Transverse colon (tissue), 4 donors: Measurements from ENCODE around the gene MLH3. TPM values are rescaled to one million over a fixed set of nuclear protein-coding genes. Genes with fewer than 3 reads are reported as not detected.

Experiments
- DNase-seq: peaks from one replicate; pipeline ENCODE4 v3.0.0-alpha.2; 2019
- H3K27ac ChIP-seq, 4 donors: fragments of 200-600 bp; sonication (generic); 2 replicates each; pipeline ENCODE4 v1.5.1; 2016 to 2018; ENCODE audit warnings: inconsistent platforms in 4 of 4
- H3K27me3 ChIP-seq: fragments of 200-600 bp; sonication (generic); 2 replicates; pipeline ENCODE4 v1.5.1; 2017; ENCODE audit warnings: inconsistent platforms
- H3K36me3 ChIP-seq, 4 donors: fragments of 200-600 bp; sonication (generic); 2 replicates each; pipeline ENCODE4 v1.5.1; 2017 to 2019; ENCODE audit warnings: inconsistent platforms in 4 of 4
- H3K4me1 ChIP-seq, 4 donors: fragments of 200-600 bp; sonication (generic); 2 replicates each; pipeline ENCODE4 v1.5.1; 2017 to 2020; ENCODE audit warnings: inconsistent platforms in 4 of 4
- H3K4me3 ChIP-seq, 4 donors: fragments of 200-600 bp; sonication (generic); 1 replicate in 1 of 4; 2 replicates in 3 of 4; pipeline versions ENCODE4 v1.5.1 to v1.6.1; 2017 to 2019; ENCODE audit warnings: inconsistent platforms in 4 of 4
- H3K9me3 ChIP-seq, 2 donors: fragments of 200-600 bp; sonication (generic); 2 replicates each; pipeline ENCODE4 v1.5.1; 2017 to 2019; ENCODE audit warnings: inconsistent platforms in 2 of 2
- EP300 ChIP-seq: sonication (generic); formaldehyde crosslinking; IDR thresholded peaks from one replicate; pipeline ENCODE4 v1.6.1; 2017; ENCODE audit warnings: antibody characterized with exemption, low read depth
- POLR2A ChIP-seq: fragments of 450-650 bp; IDR thresholded peaks from one replicate; pipeline ENCODE4 v1.6.1; 2016; ENCODE audit warnings: antibody characterized with exemption, mild to moderate bottlenecking, moderate library complexity
- POLR2AphosphoS5 ChIP-seq, 3 donors: sonication (generic); formaldehyde crosslinking; IDR thresholded peaks; one replicate each; pipeline ENCODE4 v1.6.1; 2016; ENCODE audit warnings: antibody characterized with exemption in 3 of 3
- WGBS, 2 donors: methylation state at CpG; one replicate each; pipeline ENCODE4 v1.1.5; 2018; ENCODE audit warnings: low coverage in 1 of 2; 5-methylcytosine and 5-hydroxymethylcytosine counted together
- in situ Hi-C, 4 donors: fragments of 200-750 bp; cut with MboI; loops; one replicate each; pipeline versions ENCODE4 v1.15.0 to v1.15.1; 2017; ENCODE audit warnings: low sequenced_read_pairs in 3 of 4, low pct_ligation_motif_present in 1 of 4, low pct_unique_long_range_greater_than_20kb in 1 of 4
- intact Hi-C: fragments of 100-400 bp; cut with DNase I; formaldehyde crosslinking; loops from one replicate; pipeline ENCODE4 v1.15.1; 2023; ENCODE audit warnings: low total_unique reads
- total RNA-seq, 4 donors: library from RNA; depleted of rRNA; stranded (reverse); fragments of >200 nt; gene quantifications; one replicate each; pipeline ENCODE4 v1.1.0, GENCODE V29; 2016
- TF ChIP-seq, protein P1 (sequence below), 5 experiments: fragments of 200-600 bp in 3 of 5; fragments of 450-650 bp in 2 of 5; sonication (generic) in 3 of 5; IDR thresholded peaks; 1 replicate in 2 of 5; 2 replicates in 3 of 5; pipeline ENCODE4 v1.5.1; 2016 to 2017; ENCODE audit warnings: antibody characterized with exemption in 5 of 5, inconsistent platforms in 3 of 5, mild to moderate bottlenecking in 2 of 5, moderate library complexity in 1 of 5

MLH3 gene
- total RNA-seq, 4 donors from 2014 or later: 24.5 to 58.3 (median 42.5) TPM

DNA sequence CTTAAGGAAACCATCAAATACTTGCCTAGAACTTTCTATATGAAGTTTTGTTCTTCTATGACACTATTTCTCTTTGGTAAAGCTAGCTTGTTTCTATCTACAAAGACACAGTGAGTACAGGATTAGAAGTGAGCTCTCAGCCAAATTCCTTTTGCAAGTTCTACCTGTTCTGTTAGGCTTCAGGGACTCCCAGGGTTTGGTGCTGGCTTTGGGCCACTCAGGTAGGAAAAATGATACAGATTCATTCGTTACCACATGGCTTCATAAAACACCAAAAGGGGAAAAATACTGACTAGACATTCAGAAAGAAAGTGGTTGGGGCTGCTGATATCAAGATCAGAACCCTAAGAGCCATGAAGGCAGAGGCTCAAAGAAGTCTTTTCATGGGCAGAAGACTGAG lies 32.0 kb upstream of the MLH3 start:
- WGBS, 2 donors: 90% methylated on average over 1 of the region's 1 CpG; no CpG with 5 or more reads in 1 of the 2 donors
- in situ Hi-C loops: loop anchor here in 3 of 4 donors (10.0 to 25.0 kb wide), 3 partner anchors 128 to 146 kb away; partner anchors contain the start of gene PGF (in 1 of the 3)
- H3K27ac ChIP-seq: no peak overlapping the region

DNA sequence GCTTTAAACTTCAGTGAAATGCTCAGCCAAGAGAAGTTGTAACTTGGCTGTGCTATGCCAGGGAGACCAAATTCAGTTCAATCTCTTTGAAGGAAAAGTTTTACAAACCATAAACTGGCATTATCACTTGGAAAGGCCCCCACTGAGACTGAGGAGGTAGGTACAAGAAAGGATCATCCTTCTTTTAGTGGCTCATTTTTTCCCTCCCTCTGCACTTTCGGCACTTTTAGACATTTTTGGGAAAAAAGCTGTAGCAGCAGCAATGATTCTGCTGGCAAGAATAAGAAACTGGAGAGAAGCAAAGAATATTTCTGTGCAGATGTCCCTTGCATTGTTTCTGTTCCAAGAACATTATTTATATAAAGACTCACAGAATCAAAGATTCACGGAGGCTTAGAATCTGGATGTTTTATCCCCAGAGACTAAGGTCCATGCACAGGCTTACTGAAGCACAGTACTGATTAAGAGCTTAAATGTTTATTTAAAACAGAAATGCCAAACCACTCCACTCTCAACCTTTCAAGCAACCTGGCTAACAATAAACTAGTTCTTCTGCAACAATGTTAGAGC lies 30.5 kb upstream of the MLH3 start:
- WGBS, 2 donors: 65 to 67% methylated on average over 2 of the region's 2 CpGs
- intact Hi-C loops: no loop called here
- H3K4me1 ChIP-seq: peaks cover 0 to 11% (median 0%) of the 10 kb centered on the region in 4 donors
- H3K9me3 ChIP-seq: no peaks in the 10 kb centered on the region
- no peak for DNase-seq
- no peak overlapping the region for H3K4me3 ChIP-seq
- no peaks in the 10 kb centered on the region for H3K27me3 ChIP-seq
- peaks cover 0 to 26% (median 3%) of the 10 kb centered on the region in 4 donors for H3K36me3 ChIP-seq
- TF ChIP-seq POLR2AphosphoS5 (IDR thresholded peaks at IDR 0.05) (no peak), EP300 (no peak), POLR2A (no peak)
- TF ChIP-seq, protein P1, sequence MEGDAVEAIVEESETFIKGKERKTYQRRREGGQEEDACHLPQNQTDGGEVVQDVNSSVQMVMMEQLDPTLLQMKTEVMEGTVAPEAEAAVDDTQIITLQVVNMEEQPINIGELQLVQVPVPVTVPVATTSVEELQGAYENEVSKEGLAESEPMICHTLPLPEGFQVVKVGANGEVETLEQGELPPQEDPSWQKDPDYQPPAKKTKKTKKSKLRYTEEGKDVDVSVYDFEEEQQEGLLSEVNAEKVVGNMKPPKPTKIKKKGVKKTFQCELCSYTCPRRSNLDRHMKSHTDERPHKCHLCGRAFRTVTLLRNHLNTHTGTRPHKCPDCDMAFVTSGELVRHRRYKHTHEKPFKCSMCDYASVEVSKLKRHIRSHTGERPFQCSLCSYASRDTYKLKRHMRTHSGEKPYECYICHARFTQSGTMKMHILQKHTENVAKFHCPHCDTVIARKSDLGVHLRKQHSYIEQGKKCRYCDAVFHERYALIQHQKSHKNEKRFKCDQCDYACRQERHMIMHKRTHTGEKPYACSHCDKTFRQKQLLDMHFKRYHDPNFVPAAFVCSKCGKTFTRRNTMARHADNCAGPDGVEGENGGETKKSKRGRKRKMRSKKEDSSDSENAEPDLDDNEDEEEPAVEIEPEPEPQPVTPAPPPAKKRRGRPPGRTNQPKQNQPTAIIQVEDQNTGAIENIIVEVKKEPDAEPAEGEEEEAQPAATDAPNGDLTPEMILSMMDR (IDR thresholded peaks at IDR 0.05): no peak
- in situ Hi-C loops: loop anchor here in 3 of 4 donors (10.0 to 25.0 kb wide), 3 partner anchors 127 to 144 kb away; partner anchors contain the start of gene PGF (in 1 of the 3)
- H3K27ac ChIP-seq: peak overlapping the region; percentile 7 to 54 (median 36)

More for the DNA sequence above, 32.0 kb upstream of the MLH3 start:
- peaks cover 0 to 11% (median 0%) of the 10 kb centered on the region in 4 donors for H3K4me1 ChIP-seq
- H3K4me3 ChIP-seq: no peak overlapping the region
- intact Hi-C loops: no loop called here
- no peak for DNase-seq
- no peaks in the 10 kb centered on the region for H3K27me3 ChIP-seq
- H3K36me3 ChIP-seq: peaks cover 0 to 41% (median 11%) of the 10 kb centered on the region in 4 donors
- TF ChIP-seq POLR2AphosphoS5 (IDR thresholded peaks at IDR 0.05) (no peak), EP300 (no peak), POLR2A (no peak)
- TF ChIP-seq, protein P1 (IDR thresholded peaks at IDR 0.05): no peak
- no peaks in the 10 kb centered on the region for H3K9me3 ChIP-seq

DNA sequence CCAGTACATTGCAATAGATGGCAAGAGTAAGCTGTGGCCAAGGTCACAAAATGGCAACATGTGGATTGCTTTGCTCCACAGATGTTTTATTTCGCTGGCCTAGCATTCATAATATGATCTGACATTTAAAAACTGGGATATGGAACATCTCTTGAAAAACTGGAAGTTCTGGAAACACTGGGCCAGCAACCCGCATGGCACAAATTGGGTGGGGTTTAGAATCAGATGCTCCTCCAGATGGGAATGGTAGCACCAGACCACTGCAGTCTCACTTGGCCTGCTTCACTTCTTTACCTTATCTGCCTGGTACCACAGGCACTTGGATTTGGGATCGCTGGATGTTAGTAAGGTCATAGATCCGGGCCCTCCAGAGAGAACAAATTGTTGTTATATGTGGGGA lies 28.3 kb upstream of the MLH3 start:
- Histone ChIP-seq H3K27ac (no peak overlapping the region), H3K36me3 (peaks cover 0 to 7% (median 0%) of the 10 kb centered on the region in 4 donors), H3K4me1 (peaks cover 0 to 11% (median 0%) of the 10 kb centered on the region in 4 donors), H3K4me3 (no peak overlapping the region), H3K27me3 (no peaks in the 10 kb centered on the region), H3K9me3 (no peaks in the 10 kb centered on the region)
- WGBS, 2 donors: 58 to 91% methylated on average over 4 of the region's 4 CpGs
- in situ Hi-C loops (loop anchor here in 2 of 4 donors (10.0 to 25.0 kb wide), 2 partner anchors 135 to 142 kb away; no protein-coding TSS in a partner anchor), intact Hi-C loops (no loop called here)
- TF ChIP-seq EP300 (no peak), POLR2A (no peak), POLR2AphosphoS5 (IDR thresholded peaks at IDR 0.05) (no peak)
- TF ChIP-seq, protein P1 (IDR thresholded peaks at IDR 0.05): no peak
- DNase-seq: no peak

DNA sequence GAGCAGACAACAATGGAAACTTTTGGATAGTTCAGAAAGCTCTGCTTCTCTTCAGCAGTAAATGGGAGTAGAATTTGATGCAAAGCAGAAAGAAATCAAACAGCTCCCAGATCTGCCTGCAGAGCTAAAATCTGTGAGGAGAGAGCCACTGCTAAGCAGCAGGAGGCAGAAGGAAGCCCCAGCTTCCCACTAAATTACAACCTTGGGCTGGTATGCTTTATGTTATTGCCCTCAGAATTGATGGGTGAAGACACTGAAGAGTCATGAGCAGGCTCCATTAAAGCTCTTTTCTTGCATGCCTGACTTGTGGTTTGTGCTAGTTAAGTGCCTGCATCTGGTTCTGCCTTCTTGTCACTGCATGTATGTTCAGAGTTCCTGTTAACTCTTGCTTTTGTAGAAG lies 26.5 kb upstream of the MLH3 start:
- Histone ChIP-seq H3K9me3 (no peaks in the 10 kb centered on the region), H3K4me3 (no peak overlapping the region), H3K4me1 (peaks cover 0 to 11% (median 0%) of the 10 kb centered on the region in 4 donors), H3K27ac (peak overlapping the region in 1 of 4 donors; percentile 4), H3K27me3 (no peaks in the 10 kb centered on the region), H3K36me3 (peaks cover 0 to 1% (median 0%) of the 10 kb centered on the region in 4 donors)
- in situ Hi-C loops (loop anchor here in 2 of 4 donors (10.0 to 25.0 kb wide), 2 partner anchors 133 to 140 kb away; no protein-coding TSS in a partner anchor), intact Hi-C loops (no loop called here)
- DNase-seq: no peak
- TF ChIP-seq POLR2A: no peak
